MCF 10A (cell line): Measurements from ENCODE around the gene ZNF566. TPM values are rescaled to one million over a fixed set of nuclear protein-coding genes. Genes with fewer than 3 reads are reported as not detected.

ENCODE experiments used
- BruUV-seq: library from RNA; stranded (reverse); fragments of 400-500 nt; replicated peaks from 2 replicates; lab custom pipeline; 2021; lab: Mats Ljungman, UMichigan
- CTCF ChIA-PET: fragments of 300-600 bp; sonication (Branson Sonifier 250); formaldehyde crosslinking; extraction: SDS; loops from one replicate; lab custom pipeline; 2021; ENCODE audit warnings: antibody characterized with exemption, inconsistent platforms; lab: Yijun Ruan, JAX
- POLR2A ChIA-PET: fragments of 300-600, 350-650 bp; sonication (Branson Sonifier 250); formaldehyde crosslinking; extraction: SDS; loops from one replicate; lab custom pipeline; 2020; ENCODE audit warnings: antibody characterized with exemption, inconsistent platforms; lab: Yijun Ruan, JAX
- DNase-seq: peaks from one replicate; pipeline ENCODE4 v3.0.0-alpha.2; 2018; ENCODE audit not compliant: unreplicated experiment
- H3K27ac Mint-ChIP-seq: one replicate; pipeline ENCODE4 v1.8.0; 2022; ENCODE audit warnings: mild to moderate bottlenecking, low read depth, mixed read lengths; ENCODE audit not compliant: unreplicated experiment
- H3K27me3 Mint-ChIP-seq: one replicate; pipeline ENCODE4 v1.8.0; 2022; ENCODE audit warnings: mixed read lengths; ENCODE audit not compliant: insufficient read depth, unreplicated experiment
- H3K36me3 Mint-ChIP-seq: one replicate; pipeline ENCODE4 v1.8.0; 2022; ENCODE audit warnings: mild to moderate bottlenecking, moderate library complexity, mixed read lengths; ENCODE audit not compliant: insufficient read depth, unreplicated experiment
- H3K4me1 Mint-ChIP-seq: one replicate; pipeline ENCODE4 v1.8.0; 2022; ENCODE audit warnings: mixed read lengths; ENCODE audit not compliant: insufficient read depth, unreplicated experiment
- H3K4me3 Mint-ChIP-seq: one replicate; pipeline ENCODE4 v1.8.0; 2022; ENCODE audit warnings: mild to moderate bottlenecking, moderate library complexity, mixed read lengths; ENCODE audit not compliant: unreplicated experiment
- H3K9me3 Mint-ChIP-seq: one replicate; pipeline ENCODE4 v1.8.0; 2022; ENCODE audit warnings: mixed read lengths; ENCODE audit not compliant: unreplicated experiment
- CTCF ChIP-seq: fragments of 200-600 bp; IDR thresholded peaks from one replicate; pipeline ENCODE4 v1.8.0; 2022; ENCODE audit warnings: antibody characterized with exemption, mild to moderate bottlenecking; ENCODE audit not compliant: unreplicated experiment
- intact Hi-C: fragments of 100-400 bp; cut with micrococcal nuclease; formaldehyde crosslinking; loops from 2 replicates; pipeline ENCODE4 v1.14.1; 2022
- total RNA-seq: library from RNA; stranded (reverse); gene quantifications from 2 replicates; pipeline ENCODE4 v1.2.3, GENCODE V29; 2022

The ZNF566 gene
- total RNA-seq, 1 experiment from 2014 or later, result 6.6 TPM

GRCh38 chr19:36488118-36488845 lies 1.1 kb downstream of the ZNF566 start:
- no peaks in the 10 kb centered on the region for H3K27me3 Mint-ChIP-seq
- POLR2A ChIA-PET, result interaction anchor here (0.9 to 3.7 kb wide), 15 partner anchors 9 to 1106 kb away, joined by 3 to 50 read pairs (median 8); partner anchors contain the start of genes ZFP14, ZNF146, ZNF260 and ZNF345
- peak overlapping the region; percentile 98 for H3K4me3 Mint-ChIP-seq
- no TSS peak for BruUV-seq
- TF ChIP-seq CTCF, result no peak
- DNase-seq, result no peak
- H3K9me3 Mint-ChIP-seq, result peaks cover 8% of the 10 kb centered on the region
- no peaks in the 10 kb centered on the region for H3K36me3 Mint-ChIP-seq
- H3K27ac Mint-ChIP-seq, result peak overlapping the region; percentile 99
- intact Hi-C loops, result loop anchor here (2.0 to 5.0 kb wide), 2 partner anchors 41 to 111 kb away; partner anchors contain the start of genes ZFP14 and ZNF260
- CTCF ChIA-PET, result interaction anchor here (0.6 to 1.3 kb wide), 6 partner anchors 9 to 119 kb away, joined by 3 to 5 read pairs (median 4); partner anchors contain the start of genes ZFP14 and ZNF529
- H3K4me1 Mint-ChIP-seq, result peaks cover 6% of the 10 kb centered on the region

- no peak for TF ChIP-seq CTCF
- Mint-ChIP-seq H3K27me3 (no peaks in the 10 kb centered on the region), H3K36me3 (no peaks in the 10 kb centered on the region), H3K4me3 (no peak overlapping the region), H3K27ac (no peak overlapping the region), H3K4me1 (no peaks in the 10 kb centered on the region), H3K9me3 (peaks cover 2% of the 10 kb centered on the region)
- intact Hi-C loops, result no loop called here
- ChIA-PET POLR2A (interaction anchor here (0.5 kb wide), 1 partner anchor 50 kb away, joined by 3 read pairs; no protein-coding TSS in a partner anchor), CTCF (interaction anchor here (0.7 kb wide), 1 partner anchor 8 kb away, joined by 3 read pairs; no protein-coding TSS in a partner anchor)
- DNase-seq, result no peak
- no TSS peak for BruUV-seq
Measured at GRCh38 chr19:36483653-36484052, 5.7 kb downstream of the ZNF566 start.

GRCh38 chr19:36482876-36483275 lies 6.5 kb downstream of the ZNF566 start:
- Mint-ChIP-seq H3K4me1 (no peaks in the 10 kb centered on the region), H3K4me3 (no peak overlapping the region), H3K9me3 (peaks cover 9% of the 10 kb centered on the region), H3K36me3 (no peaks in the 10 kb centered on the region), H3K27ac (no peak overlapping the region), H3K27me3 (no peaks in the 10 kb centered on the region)
- POLR2A ChIA-PET, result interaction anchor here (0.6 kb wide), 2 partner anchors 18 to 23 kb away, joined by 3 to 4 read pairs; no protein-coding TSS in a partner anchor
- TF ChIP-seq CTCF, result no peak
- DNase-seq, result no peak
- BruUV-seq, result no TSS peak
- CTCF ChIA-PET, result no interaction called here
- intact Hi-C loops, result no loop called here

- no peak for DNase-seq
- H3K4me3 Mint-ChIP-seq, result no peak overlapping the region
- no peaks in the 10 kb centered on the region for H3K27me3 Mint-ChIP-seq
- H3K4me1 Mint-ChIP-seq, result no peaks in the 10 kb centered on the region
- no TSS peak for BruUV-seq
- peaks cover 15% of the 10 kb centered on the region for H3K9me3 Mint-ChIP-seq
- intact Hi-C loops, result no loop called here
- no peak overlapping the region for H3K27ac Mint-ChIP-seq
- CTCF ChIA-PET, result no interaction called here
- H3K36me3 Mint-ChIP-seq, result peaks cover 18% of the 10 kb centered on the region
- POLR2A ChIA-PET, result interaction anchor here (0.7 kb wide), 1 partner anchor 23 kb away, joined by 4 read pairs; no protein-coding TSS in a partner anchor
- TF ChIP-seq CTCF, result no peak
Measured at GRCh38 chr19:36460046-36460445, 29.3 kb downstream of the ZNF566 start.
